Right lobe of liver (tissue), 6 donors: ENCODE data around the gene TCERG1. TPM values are rescaled to one million over a fixed set of nuclear protein-coding genes. Genes with fewer than 3 reads are reported as not detected.

Experiments
- ATAC-seq, 4 donors: fragments of 200-7000 bp; cut with Tn5 transposase; one replicate each; pipeline ENCODE4 v1.9.1; 2020; ENCODE audit warnings: mild to moderate bottlenecking in 4 of 4, moderate library complexity in 4 of 4
- DNase-seq, 3 donors: peaks; one replicate each; pipeline ENCODE4 v3.0.0-alpha.2; 2020
- H3K27ac ChIP-seq, 3 donors: fragments of 200-600 bp; one replicate each; pipeline ENCODE4 v1.8.0; 2022
- H3K27me3 ChIP-seq, 2 donors: fragments of 200-600 bp; one replicate each; pipeline ENCODE4 v1.8.0; 2022
- H3K36me3 ChIP-seq, 4 donors: fragments of 200-600 bp; sonication (generic) in 1 of 4; one replicate each; pipeline versions ENCODE4 v1.5.1 to v1.8.0; 2017 to 2022; ENCODE audit warnings: control low read depth in 1 of 4
- H3K4me1 ChIP-seq, 4 donors: fragments of 200-600 bp; sonication (generic) in 1 of 4; one replicate each; pipeline versions ENCODE4 v1.5.1 to v1.8.0; 2017 to 2022; ENCODE audit warnings: control low read depth in 1 of 4
- H3K4me3 ChIP-seq, 3 donors: fragments of 200-600 bp; one replicate each; pipeline ENCODE4 v1.8.0; 2022
- H3K9me3 ChIP-seq, 4 donors: fragments of 200-600 bp; sonication (generic) in 1 of 4; one replicate each; pipeline versions ENCODE4 v1.5.1 to v1.8.0; 2017 to 2022; ENCODE audit warnings: control low read depth in 1 of 4
- CTCF ChIP-seq, 4 donors: fragments of 200-600 bp in 3 of 4; fragments of 450-650 bp in 1 of 4; IDR thresholded peaks; one replicate each; pipeline versions ENCODE4 v1.5.1 to v1.8.0; 2016 to 2022; ENCODE audit warnings: antibody characterized with exemption in 4 of 4, mild to moderate bottlenecking in 2 of 4
- POLR2A ChIP-seq: fragments of 450-650 bp; IDR thresholded peaks from one replicate; pipeline ENCODE4 v1.6.1; 2017; ENCODE audit warnings: antibody characterized with exemption, mild to moderate bottlenecking
- WGBS: methylation state at CpG from one replicate; pipeline ENCODE4 v1.1.6; 2018; ENCODE audit warnings: low coverage, low lambda C conversion rate; ENCODE audit not compliant: insufficient coverage; ENCODE audit errors: missing lambda C conversion rate; 5-methylcytosine and 5-hydroxymethylcytosine counted together
- intact Hi-C, 2 donors: fragments of 100-400 bp; cut with DNase I; formaldehyde crosslinking; loops; one replicate each; pipeline versions ENCODE4 v1.11.2 to v1.14.1; 2022
- total RNA-seq, 6 experiments: library from RNA; depleted of rRNA in 2 of 6; stranded (reverse); fragments of >200 nt in 2 of 6; fragmentation: NEBNext Ultra II Directional in 3 of 6; extraction: Animal tissue kit (Norgen Biotek cat#: 25700) in 3 of 6; gene quantifications; one replicate each; pipeline versions ENCODE4 v1.1.0 to v1.2.4, GENCODE V29; 2016 to 2023
- donor health status: DM: no; HTN: yes; CAD: no.
- donor health status: DM: no; HTN: no; CAD: no.
- donor health status: DM: no; HTN: no; CAD: no.
- donor health status: DM: no; HTN: yes; CAD: no.
- donor health status: DM: no; HTN: yes; CAD: no.

The TCERG1 gene
- total RNA-seq, 6 experiments from 2014 or later: 9.7 to 27.4 (median 18.4) TPM

- ATAC-seq (no peak), DNase-seq (no peak)
- Histone ChIP-seq H3K4me3 (no peak overlapping the region), H3K4me1 (no peaks in the 10 kb centered on the region), H3K27me3 (no peaks in the 10 kb centered on the region), H3K27ac (no peak overlapping the region), H3K36me3 (peaks cover 6 to 55% (median 23%) of the 10 kb centered on the region in 4 donors), H3K9me3 (no peaks in the 10 kb centered on the region)
- WGBS: 85% methylated on average over 1 of the region's 1 CpG
- TF ChIP-seq POLR2A: no peak
- no peak for TF ChIP-seq CTCF (IDR thresholded peaks at IDR 0.05)
- intact Hi-C loops: no loop called here
Observed at GRCh38 chr5:146467760-146468159, 20.6 kb downstream of the TCERG1 start.

- H3K27me3 ChIP-seq: no peaks in the 10 kb centered on the region
- H3K36me3 ChIP-seq: peaks cover 0 to 44% (median 24%) of the 10 kb centered on the region in 4 donors
- no peaks in the 10 kb centered on the region for H3K4me1 ChIP-seq
- TF ChIP-seq CTCF (IDR thresholded peaks at IDR 0.05): no peak
- TF ChIP-seq POLR2A: no peak
- no peak overlapping the region for H3K4me3 ChIP-seq
- no peaks in the 10 kb centered on the region for H3K9me3 ChIP-seq
- intact Hi-C loops: no loop called here
- ATAC-seq (peak in 1 of 4 donors; percentile 17), DNase-seq (no peak)
- WGBS: 100% methylated on average over 1 of the region's 1 CpG
- no peak overlapping the region for H3K27ac ChIP-seq
Observed at GRCh38 chr5:146474065-146474464, 26.9 kb downstream of the TCERG1 start.

- 60% methylated on average over 4 of the region's 4 CpGs for WGBS
- no peaks in the 10 kb centered on the region for H3K9me3 ChIP-seq
- no peak for DNase-seq
- no peak for ATAC-seq
- H3K27me3 ChIP-seq: no peaks in the 10 kb centered on the region
- H3K36me3 ChIP-seq: peaks cover 0 to 47% (median 20%) of the 10 kb centered on the region in 4 donors
- TF ChIP-seq CTCF (IDR thresholded peaks at IDR 0.05) (no peak), POLR2A (no peak)
- intact Hi-C loops: no loop called here
- no peak overlapping the region for H3K27ac ChIP-seq
- no peak overlapping the region for H3K4me3 ChIP-seq
- H3K4me1 ChIP-seq: no peaks in the 10 kb centered on the region
Observed at GRCh38 chr5:146475190-146475780, 28.2 kb downstream of the TCERG1 start.

- Histone ChIP-seq H3K27ac (no peak overlapping the region), H3K4me3 (no peak overlapping the region), H3K4me1 (no peaks in the 10 kb centered on the region), H3K9me3 (no peaks in the 10 kb centered on the region), H3K27me3 (no peaks in the 10 kb centered on the region), H3K36me3 (peaks cover 0 to 41% (median 17%) of the 10 kb centered on the region in 4 donors)
- 73% methylated on average over 1 of the region's 1 CpG for WGBS
- ATAC-seq (peak in 1 of 4 donors; percentile 51), DNase-seq (no peak)
- intact Hi-C loops: no loop called here
- TF ChIP-seq CTCF (IDR thresholded peaks at IDR 0.05) (no peak), POLR2A (no peak)
Observed at GRCh38 chr5:146475906-146476305, 28.8 kb downstream of the TCERG1 start.
